Measurements from ENCODE around the gene PAN3.

The PAN3 gene

DNA sequence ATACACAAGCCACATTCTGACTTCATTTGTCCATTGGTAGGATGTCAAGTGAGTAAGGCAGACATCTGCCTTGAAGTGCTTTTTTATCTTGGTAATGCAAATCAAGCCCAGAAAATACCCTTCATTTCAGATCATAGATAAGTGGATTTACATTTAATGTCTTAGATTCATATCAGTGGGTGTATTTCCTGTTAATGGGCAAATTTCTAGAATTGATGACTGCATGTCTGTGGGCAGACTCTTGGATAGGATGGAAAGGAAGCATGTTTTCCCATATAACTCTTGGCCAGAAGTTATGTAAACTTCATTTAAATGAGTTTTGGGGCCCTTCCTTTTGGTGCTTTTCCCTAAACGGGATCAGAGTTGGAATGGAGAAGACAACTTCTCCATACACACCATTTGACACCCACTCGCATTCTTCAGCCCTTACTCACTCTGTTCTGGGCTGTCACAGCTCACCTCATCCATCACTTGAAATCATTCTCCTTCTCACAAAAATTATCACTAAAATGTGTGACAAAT lies 202.0 kb downstream of the PAN3 start:
- no peak for DNase-seq

DNA sequence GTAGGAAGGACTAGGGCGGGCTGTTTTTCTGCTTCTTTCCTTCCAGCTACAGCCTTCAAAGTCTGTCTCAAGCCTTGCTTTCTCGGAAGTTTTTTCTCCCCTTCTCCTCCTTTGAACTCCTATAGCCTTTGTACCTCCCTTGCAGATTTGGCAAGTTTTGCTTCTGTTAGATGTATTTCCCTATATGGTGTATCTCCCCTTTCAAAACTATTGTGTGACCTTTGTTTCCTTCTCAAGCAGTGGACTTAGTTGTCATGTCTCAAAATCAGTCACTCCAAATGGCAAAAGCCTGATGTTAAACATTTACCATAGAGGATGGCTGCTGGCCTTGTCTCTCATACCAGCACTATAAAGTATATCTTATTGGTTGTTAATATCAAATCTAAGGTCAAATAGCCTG lies 203.9 kb downstream of the PAN3 start:
- no peak for DNase-seq

DNA sequence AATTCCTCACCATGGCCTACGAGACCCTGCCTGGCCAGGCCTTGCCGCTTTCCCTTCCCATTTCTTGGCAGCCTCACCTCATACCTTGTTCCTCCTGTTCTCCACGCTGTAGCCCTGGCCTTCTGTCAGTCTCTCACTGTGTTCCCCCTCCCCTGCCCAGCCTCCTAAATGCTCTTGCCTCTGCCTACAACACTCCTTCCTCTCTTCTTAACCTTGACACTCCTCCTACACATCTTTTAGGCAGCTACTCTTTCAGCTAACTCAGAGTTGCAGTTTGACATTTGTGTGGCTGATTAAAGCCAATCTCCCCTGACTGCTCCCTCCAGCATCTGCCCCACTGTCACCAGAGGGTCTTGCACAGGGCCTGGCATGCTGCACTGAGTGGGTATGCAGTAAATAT lies 205.8 kb downstream of the PAN3 start:
- no peak for DNase-seq

All from DMS79 (cell line).